ENCODE data around the gene MGAT5. TPM values are rescaled to one million over a fixed set of nuclear protein-coding genes. Genes with fewer than 3 reads are reported as not detected.

Gene MGAT5
- total RNA-seq, 2 experiments from 2014 or later: 48.2 to 56.7 TPM

DNA sequence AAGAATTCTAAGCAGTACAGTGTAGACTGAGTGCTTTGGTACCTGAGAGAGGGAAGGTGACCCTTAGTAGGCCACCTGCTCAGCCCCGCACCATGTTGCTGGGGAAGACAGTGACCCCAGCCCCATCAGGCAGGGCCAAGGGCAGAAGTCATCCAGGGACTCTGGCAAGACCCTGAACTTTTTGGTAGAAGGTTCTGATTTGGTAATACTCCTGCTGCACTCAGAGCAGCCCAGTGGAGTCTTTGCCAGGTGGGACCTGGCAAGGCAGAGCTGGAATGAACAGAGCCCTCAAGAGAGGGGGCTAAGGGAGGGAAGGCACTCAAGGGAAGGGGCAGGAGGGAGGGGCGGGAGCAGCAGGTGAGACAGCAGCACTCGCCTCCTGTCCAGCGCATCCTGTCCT lies 191.2 kb downstream of the MGAT5 start:
- DNase-seq: no peak
- no peak overlapping the region for H3K4me3 Mint-ChIP-seq
- no peaks in the 10 kb centered on the region for H3K36me3 Mint-ChIP-seq (ENCODE audit: low read depth)
- POLR2A ChIA-PET: no interaction called here
- CTCF ChIA-PET: interaction anchor here (1.6 kb wide), 1 partner anchor 16 kb away, joined by 4 read pairs; no protein-coding TSS in a partner anchor
- H3K4me1 Mint-ChIP-seq: no peaks in the 10 kb centered on the region
- no peaks in the 10 kb centered on the region for H3K27me3 Mint-ChIP-seq
- no peaks in the 10 kb centered on the region for H3K9me3 Mint-ChIP-seq
- no peak overlapping the region for H3K27ac Mint-ChIP-seq

DNA sequence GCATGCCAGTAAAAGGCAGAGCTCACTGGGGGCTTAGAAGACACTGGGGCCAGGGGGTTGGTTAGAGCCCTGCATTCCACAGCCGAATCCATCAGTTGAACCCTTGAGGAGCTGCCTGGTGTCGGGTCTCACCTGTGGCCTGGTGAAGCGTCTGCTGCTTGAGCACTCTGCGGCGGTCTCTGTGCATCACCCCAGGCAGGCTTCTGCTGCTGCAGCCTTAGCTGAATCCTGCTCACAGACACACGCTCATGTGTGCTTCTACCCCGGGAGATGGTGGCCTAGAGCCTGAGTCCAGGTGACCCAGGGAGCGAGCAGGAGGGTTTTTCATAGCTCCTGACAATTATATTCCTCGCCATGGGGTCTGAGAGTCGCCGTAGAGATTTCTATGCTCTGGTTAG lies 192.1 kb downstream of the MGAT5 start:
- DNase-seq: no peak
- Mint-ChIP-seq H3K4me1 (no peaks in the 10 kb centered on the region), H3K9me3 (no peaks in the 10 kb centered on the region), H3K36me3 (ENCODE audit: low read depth) (no peaks in the 10 kb centered on the region), H3K27me3 (no peaks in the 10 kb centered on the region), H3K27ac (no peak overlapping the region), H3K4me3 (no peak overlapping the region)
- CTCF ChIA-PET: interaction anchor here (1.6 kb wide), 1 partner anchor 17 kb away, joined by 4 read pairs; no protein-coding TSS in a partner anchor
- POLR2A ChIA-PET: no interaction called here

GRCh38 chr2:134446383-134447017 lies 192.6 kb downstream of the MGAT5 start:
- Mint-ChIP-seq H3K4me3 (no peak overlapping the region), H3K4me1 (no peaks in the 10 kb centered on the region), H3K27me3 (no peaks in the 10 kb centered on the region), H3K27ac (no peak overlapping the region), H3K9me3 (no peaks in the 10 kb centered on the region), H3K36me3 (ENCODE audit: low read depth) (no peaks in the 10 kb centered on the region)
- POLR2A ChIA-PET: no interaction called here
- CTCF ChIA-PET: interaction anchor here (0.6 to 1.6 kb wide), 2 partner anchors 10 to 17 kb away, joined by 4 to 5 read pairs; no protein-coding TSS in a partner anchor
- DNase-seq: no peak

DNA sequence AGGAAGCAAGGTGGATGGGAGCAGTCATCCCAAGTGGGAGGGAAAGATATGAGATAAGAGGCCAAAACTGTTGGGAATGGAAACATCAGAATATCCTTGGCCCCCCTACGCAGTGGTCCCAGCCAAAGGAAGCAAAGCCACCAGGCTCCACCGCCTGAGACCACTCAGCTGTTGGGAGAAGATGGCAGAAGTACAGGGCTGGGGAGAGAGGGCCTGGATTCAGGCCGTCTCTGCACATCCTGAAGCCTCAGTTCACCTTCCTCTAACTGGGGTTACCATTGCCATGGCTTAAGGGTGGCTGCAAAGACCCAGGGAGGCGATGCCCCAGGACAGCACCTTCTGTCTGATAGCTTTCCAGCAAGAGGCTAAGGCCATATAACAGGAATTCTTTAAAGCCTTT lies 193.8 kb downstream of the MGAT5 start:
- Mint-ChIP-seq H3K36me3 (ENCODE audit: low read depth) (no peaks in the 10 kb centered on the region), H3K4me3 (no peak overlapping the region), H3K9me3 (no peaks in the 10 kb centered on the region), H3K4me1 (no peaks in the 10 kb centered on the region), H3K27me3 (no peaks in the 10 kb centered on the region), H3K27ac (no peak overlapping the region)
- ChIA-PET POLR2A (no interaction called here), CTCF (no interaction called here)
- DNase-seq: no peak

DNA sequence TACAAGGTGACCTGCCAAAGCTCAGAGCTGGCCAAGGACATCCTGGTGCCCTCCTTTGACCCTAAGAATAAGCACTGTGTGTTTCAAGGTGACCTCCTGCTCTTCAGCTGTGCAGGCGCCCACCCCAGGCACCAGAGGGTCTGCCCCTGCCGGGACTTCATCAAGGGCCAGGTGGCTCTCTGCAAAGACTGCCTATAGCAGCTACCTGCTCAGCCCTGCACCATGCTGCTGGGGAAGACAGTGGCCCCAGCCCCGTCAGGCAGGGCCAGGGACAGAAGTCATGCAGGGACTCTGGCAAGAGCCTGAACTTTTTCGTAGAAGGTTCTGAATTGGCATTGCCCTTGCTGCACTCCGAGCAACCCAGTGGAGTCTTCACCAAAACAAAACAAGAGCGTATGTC lies 194.8 kb downstream of the MGAT5 start:
- Mint-ChIP-seq H3K27ac (no peak overlapping the region), H3K36me3 (ENCODE audit: low read depth) (no peaks in the 10 kb centered on the region), H3K4me1 (no peaks in the 10 kb centered on the region), H3K4me3 (no peak overlapping the region), H3K9me3 (no peaks in the 10 kb centered on the region), H3K27me3 (no peaks in the 10 kb centered on the region)
- no peak for DNase-seq
- CTCF ChIA-PET: no interaction called here
- POLR2A ChIA-PET: no interaction called here

DNA sequence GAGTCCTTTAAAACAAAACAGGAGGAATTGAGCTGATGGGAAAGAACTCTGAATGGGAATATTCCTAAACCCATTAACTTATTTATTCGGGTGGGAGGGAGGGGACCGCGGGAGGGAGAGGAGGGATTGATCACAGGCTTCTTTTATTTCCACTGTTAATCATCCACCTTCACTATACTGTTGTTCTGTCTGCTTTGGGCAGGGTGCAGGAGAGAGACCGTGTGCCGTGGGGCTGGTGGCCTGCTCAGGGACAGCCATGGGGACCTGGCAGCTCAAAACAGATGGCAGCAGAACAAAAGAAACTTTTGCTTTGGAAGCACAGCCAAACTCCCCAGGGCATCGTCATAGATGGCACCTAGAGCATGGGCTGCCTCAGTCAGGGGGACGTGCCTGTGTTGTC lies 195.3 kb downstream of the MGAT5 start:
- no peaks in the 10 kb centered on the region for H3K36me3 Mint-ChIP-seq (ENCODE audit: low read depth)
- no peaks in the 10 kb centered on the region for H3K9me3 Mint-ChIP-seq
- H3K27me3 Mint-ChIP-seq: no peaks in the 10 kb centered on the region
- no peaks in the 10 kb centered on the region for H3K4me1 Mint-ChIP-seq
- no peak overlapping the region for H3K27ac Mint-ChIP-seq
- ChIA-PET CTCF (interaction anchor here (1.5 kb wide), 1 partner anchor 8 kb away, joined by 3 read pairs; no protein-coding TSS in a partner anchor), POLR2A (no interaction called here)
- no peak for DNase-seq
- H3K4me3 Mint-ChIP-seq: no peak overlapping the region

GRCh38 chr2:134449751-134450513 lies 196.1 kb downstream of the MGAT5 start:
- H3K9me3 Mint-ChIP-seq: no peaks in the 10 kb centered on the region
- no peaks in the 10 kb centered on the region for H3K4me1 Mint-ChIP-seq
- H3K36me3 Mint-ChIP-seq (ENCODE audit: low read depth): no peaks in the 10 kb centered on the region
- POLR2A ChIA-PET: no interaction called here
- CTCF ChIA-PET: interaction anchor here (1.5 to 1.8 kb wide), 4 partner anchors 9 to 331 kb away, joined by 3 to 8 read pairs (median 6); no protein-coding TSS in a partner anchor
- H3K27ac Mint-ChIP-seq: no peak overlapping the region
- no peaks in the 10 kb centered on the region for H3K27me3 Mint-ChIP-seq
- no peak for DNase-seq
- no peak overlapping the region for H3K4me3 Mint-ChIP-seq

- POLR2A ChIA-PET: no interaction called here
- Mint-ChIP-seq H3K4me3 (no peak overlapping the region), H3K27ac (no peak overlapping the region)
Observed at GRCh38 chr2:134451347-134451630, 197.4 kb downstream of the MGAT5 start.

DNA sequence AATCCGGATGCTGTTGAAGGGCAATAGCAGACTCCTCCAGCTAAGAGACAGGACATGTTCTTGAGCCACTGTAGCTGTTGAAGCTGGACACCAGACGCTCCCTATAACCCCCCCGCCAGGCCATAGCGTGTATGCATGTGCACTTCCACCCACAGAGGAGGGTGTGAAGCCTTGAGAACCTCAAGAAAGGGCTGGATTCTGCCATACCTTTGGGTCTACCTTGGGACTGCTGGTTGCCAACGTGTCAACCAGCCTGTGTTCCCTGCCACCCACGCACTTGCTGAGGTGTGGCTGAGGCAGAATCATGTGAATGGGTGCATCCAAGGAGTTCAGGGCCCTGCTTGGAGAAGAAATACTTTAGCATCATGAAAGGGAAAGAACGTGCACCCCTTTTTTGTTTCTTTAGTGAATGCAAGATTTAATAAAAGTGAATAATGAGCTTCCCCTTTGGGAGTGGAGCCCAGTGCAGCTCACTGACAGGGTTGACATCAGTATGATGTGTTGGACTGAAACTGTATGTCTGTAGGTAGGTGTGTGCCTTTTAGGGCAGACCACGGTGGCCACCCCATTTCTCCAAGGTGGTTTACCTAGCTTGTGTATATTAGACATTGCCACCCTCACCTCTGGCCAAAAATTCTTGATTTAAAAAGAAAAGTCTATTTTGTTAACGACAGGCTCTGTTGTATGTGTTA lies 198.3 kb downstream of the MGAT5 start:
- DNase-seq: no peak
- H3K27ac Mint-ChIP-seq: no peak overlapping the region
- ChIA-PET POLR2A (no interaction called here), CTCF (interaction anchor here (1.1 to 2.4 kb wide), 8 partner anchors 9 to 334 kb away, joined by 3 to 9 read pairs (median 4); no protein-coding TSS in a partner anchor)
- H3K4me1 Mint-ChIP-seq: no peaks in the 10 kb centered on the region
- no peaks in the 10 kb centered on the region for H3K9me3 Mint-ChIP-seq
- no peak overlapping the region for H3K4me3 Mint-ChIP-seq
- no peaks in the 10 kb centered on the region for H3K27me3 Mint-ChIP-seq
- H3K36me3 Mint-ChIP-seq (ENCODE audit: low read depth): no peaks in the 10 kb centered on the region

More at GRCh38 chr2:134451347-134451630, 197.4 kb downstream of the MGAT5 start:
- Mint-ChIP-seq H3K4me1 (no peaks in the 10 kb centered on the region), H3K27me3 (no peaks in the 10 kb centered on the region), H3K9me3 (no peaks in the 10 kb centered on the region), H3K36me3 (ENCODE audit: low read depth) (no peaks in the 10 kb centered on the region)
- no peak for DNase-seq
- CTCF ChIA-PET: interaction anchor here (0.9 to 2.4 kb wide), 10 partner anchors 10 to 561 kb away, joined by 3 to 9 read pairs (median 4); no protein-coding TSS in a partner anchor

DNA sequence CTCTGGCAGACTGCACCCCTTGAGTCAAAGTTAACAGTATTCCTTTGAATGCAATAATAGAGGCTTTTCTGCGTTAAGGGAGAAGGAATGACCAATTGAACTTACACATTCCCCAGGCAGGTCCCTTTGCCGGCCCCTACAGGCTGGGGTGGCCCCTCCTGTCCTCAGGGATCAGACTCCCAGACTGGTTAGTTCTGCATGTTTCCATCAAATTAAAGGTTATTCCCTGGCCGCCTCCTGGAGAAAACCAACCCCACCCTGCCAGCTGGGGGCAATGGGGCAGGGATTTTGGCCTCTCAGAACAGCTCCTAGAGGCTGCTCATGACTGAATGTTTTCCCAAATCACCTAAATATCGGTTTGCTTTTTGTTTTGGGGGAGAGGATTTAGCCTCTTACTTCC lies 199.6 kb downstream of the MGAT5 start:
- CTCF ChIA-PET: interaction anchor here (0.5 kb wide), 1 partner anchor 210 kb away, joined by 3 read pairs; no protein-coding TSS in a partner anchor
- DNase-seq: no peak
- H3K9me3 Mint-ChIP-seq: no peaks in the 10 kb centered on the region

GRCh38 chr2:134453973-134454372 lies 200.1 kb downstream of the MGAT5 start:
- POLR2A ChIA-PET: no interaction called here
- H3K9me3 Mint-ChIP-seq: no peaks in the 10 kb centered on the region
- H3K27me3 Mint-ChIP-seq: no peaks in the 10 kb centered on the region
- H3K36me3 Mint-ChIP-seq (ENCODE audit: low read depth): no peaks in the 10 kb centered on the region
- H3K4me1 Mint-ChIP-seq: no peaks in the 10 kb centered on the region
- no peak overlapping the region for H3K4me3 Mint-ChIP-seq
- CTCF ChIA-PET: no interaction called here
- no peak overlapping the region for H3K27ac Mint-ChIP-seq
- no peak for DNase-seq

More for the DNA sequence above, 199.6 kb downstream of the MGAT5 start:
- no peaks in the 10 kb centered on the region for H3K27me3 Mint-ChIP-seq
- no peaks in the 10 kb centered on the region for H3K4me1 Mint-ChIP-seq
- no peak overlapping the region for H3K27ac Mint-ChIP-seq
- POLR2A ChIA-PET: no interaction called here
- H3K36me3 Mint-ChIP-seq (ENCODE audit: low read depth): no peaks in the 10 kb centered on the region
- no peak overlapping the region for H3K4me3 Mint-ChIP-seq

GRCh38 chr2:134454426-134454825 lies 200.6 kb downstream of the MGAT5 start:
- no peaks in the 10 kb centered on the region for H3K9me3 Mint-ChIP-seq
- POLR2A ChIA-PET: no interaction called here

DNA sequence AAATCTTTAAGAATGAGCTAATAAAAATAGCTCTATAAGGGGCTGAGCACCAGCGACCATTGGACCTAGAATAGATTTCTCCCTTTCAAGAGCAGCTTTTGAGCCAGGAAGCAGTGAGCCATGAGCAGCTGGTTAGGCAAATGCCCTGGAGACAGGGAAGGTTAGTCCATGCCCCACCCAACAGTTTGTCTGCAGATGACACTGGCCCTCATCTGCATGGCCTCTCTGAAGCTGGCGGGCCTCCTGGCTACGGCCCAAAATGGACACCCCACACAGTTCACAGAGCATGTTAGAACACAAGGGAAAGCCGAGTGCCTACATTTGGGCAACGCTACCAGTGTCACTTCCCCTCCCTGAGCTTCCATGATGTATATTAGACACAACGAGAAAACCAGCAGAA lies 201.1 kb downstream of the MGAT5 start:
- H3K36me3 Mint-ChIP-seq (ENCODE audit: low read depth): no peaks in the 10 kb centered on the region
- POLR2A ChIA-PET: no interaction called here

More at GRCh38 chr2:134454426-134454825, 200.6 kb downstream of the MGAT5 start:
- Mint-ChIP-seq H3K27me3 (no peaks in the 10 kb centered on the region), H3K4me3 (no peak overlapping the region), H3K4me1 (no peaks in the 10 kb centered on the region), H3K36me3 (ENCODE audit: low read depth) (no peaks in the 10 kb centered on the region), H3K27ac (no peak overlapping the region)
- CTCF ChIA-PET: no interaction called here
- no peak for DNase-seq

More for the DNA sequence above, 201.1 kb downstream of the MGAT5 start:
- DNase-seq: no peak
- no peak overlapping the region for H3K4me3 Mint-ChIP-seq
- CTCF ChIA-PET: no interaction called here
- H3K9me3 Mint-ChIP-seq: no peaks in the 10 kb centered on the region
- no peak overlapping the region for H3K27ac Mint-ChIP-seq
- H3K4me1 Mint-ChIP-seq: no peaks in the 10 kb centered on the region
- H3K27me3 Mint-ChIP-seq: no peaks in the 10 kb centered on the region
